Loucy (cell line): ENCODE results near the gene MGLL.

Source experiments
- H2AFZ ChIP-seq: fragments of 200-600 bp; sonication (generic); 2 replicates; pipeline ENCODE4 v1.6.0; 2016; ENCODE audit warnings: antibody characterized with exemption, mild to moderate bottlenecking, low read length, moderate library complexity
- H3F3A ChIP-seq: fragments of 200-600 bp; 2 replicates; pipeline ENCODE4 v1.6.0; 2016; ENCODE audit warnings: antibody characterized with exemption, low read depth, mild to moderate bottlenecking
- H3K27me3 ChIP-seq: fragments of 200-600 bp; sonication (generic); 2 replicates; pipeline ENCODE4 v1.6.1; 2014; ENCODE audit warnings: low read length, mild to moderate bottlenecking; ENCODE audit not compliant: insufficient read depth, poor library complexity, severe bottlenecking
- H3K36me3 ChIP-seq: fragments of 200-600 bp; sonication (generic); 2 replicates; pipeline ENCODE4 v1.6.1; 2016; ENCODE audit warnings: low read length; ENCODE audit not compliant: insufficient read depth
- H3K4me1 ChIP-seq: fragments of 200-600 bp; sonication (generic); 2 replicates; pipeline ENCODE4 v1.5.1; 2014; ENCODE audit warnings: low read length, mild to moderate bottlenecking; ENCODE audit not compliant: insufficient read depth, poor library complexity, severe bottlenecking
- H3K4me2 ChIP-seq: fragments of 200-600 bp; sonication (generic); 2 replicates; pipeline ENCODE4 v1.6.0; 2014; ENCODE audit warnings: antibody characterized with exemption, low read length, low read depth, mild to moderate bottlenecking; ENCODE audit not compliant: poor library complexity, severe bottlenecking
- H3K4me3 ChIP-seq: fragments of 200-600 bp; sonication (generic); 2 replicates; pipeline ENCODE4 v1.5.1; 2014; ENCODE audit warnings: low read length, mild to moderate bottlenecking, mixed read lengths; ENCODE audit not compliant: poor library complexity, severe bottlenecking
- H3K79me2 ChIP-seq: fragments of 200-600 bp; sonication (generic); 2 replicates; pipeline ENCODE4 v1.6.1; 2014; ENCODE audit warnings: low read length; ENCODE audit not compliant: insufficient read depth
- H3K9ac ChIP-seq: fragments of 200-600 bp; sonication (generic); 2 replicates; pipeline ENCODE4 v1.6.0; 2014; ENCODE audit warnings: mild to moderate bottlenecking, low read depth, low read length, moderate library complexity; ENCODE audit not compliant: poor library complexity, severe bottlenecking
- H3K9me2 ChIP-seq: fragments of 200-600 bp; sonication (generic); replicated peaks from 2 replicates; pipeline ENCODE4 v1.6.1; 2016; ENCODE audit warnings: low read depth, low read length, mixed read lengths
- H3K9me3 ChIP-seq: fragments of 200-600 bp; sonication (generic); 2 replicates; pipeline ENCODE4 v1.6.1; 2014; ENCODE audit warnings: mild to moderate bottlenecking, antibody characterized with exemption, low read length, low read depth; ENCODE audit not compliant: insufficient read depth
- H4K20me1 ChIP-seq: fragments of 200-600 bp; sonication (generic); 2 replicates; pipeline ENCODE4 v1.6.0; 2014; ENCODE audit warnings: antibody characterized with exemption, low read length, mild to moderate bottlenecking; ENCODE audit not compliant: insufficient read depth, poor library complexity, severe bottlenecking
- CTCF ChIP-seq: fragments of 200-600 bp; sonication (generic); conservative IDR thresholded peaks from 2 replicates; pipeline ENCODE4 v1.5.1; 2014; ENCODE audit warnings: mild to moderate bottlenecking, antibody characterized with exemption, low read length
- EZH2phosphoT487 ChIP-seq: fragments of 200-600 bp; IDR thresholded peaks from 2 replicates; pipeline ENCODE4 v1.6.1; 2018; ENCODE audit warnings: antibody characterized with exemption, mild to moderate bottlenecking, moderate library complexity, borderline replicate concordance

Gene MGLL

GRCh38 chr3:127848131-127849129 is 26.1 kb upstream of the MGLL start:
- no peak overlapping the region for H3K4me3 ChIP-seq
- no peaks in the 10 kb centered on the region for H3K27me3 ChIP-seq
- H3F3A ChIP-seq: no peaks in the 10 kb centered on the region
- no peaks in the 10 kb centered on the region for H3K9me3 ChIP-seq
- H3K9me2 ChIP-seq: no peaks in the 10 kb centered on the region
- H3K79me2 ChIP-seq: no peaks in the 10 kb centered on the region
- H4K20me1 ChIP-seq: no peaks in the 10 kb centered on the region
- no peaks in the 10 kb centered on the region for H3K4me1 ChIP-seq
- no peaks in the 10 kb centered on the region for H3K36me3 ChIP-seq
- H2AFZ ChIP-seq: no peak overlapping the region
- H3K4me2 ChIP-seq: no peak overlapping the region
- no peak for TF ChIP-seq EZH2phosphoT487
- TF ChIP-seq CTCF: no peak
- no peak overlapping the region for H3K9ac ChIP-seq

GRCh38 chr3:127847236-127847720 is 25.0 kb upstream of the MGLL start:
- TF ChIP-seq EZH2phosphoT487 (no peak), CTCF (no peak)
- Histone ChIP-seq H2AFZ (no peak overlapping the region), H3K9me3 (no peaks in the 10 kb centered on the region), H3K4me1 (no peaks in the 10 kb centered on the region), H3K79me2 (no peaks in the 10 kb centered on the region), H3K9ac (no peak overlapping the region), H4K20me1 (no peaks in the 10 kb centered on the region), H3K36me3 (no peaks in the 10 kb centered on the region), H3K4me3 (no peak overlapping the region), H3K4me2 (no peak overlapping the region), H3K27me3 (no peaks in the 10 kb centered on the region), H3K9me2 (no peaks in the 10 kb centered on the region), H3F3A (no peaks in the 10 kb centered on the region)

- TF ChIP-seq EZH2phosphoT487 (no peak), CTCF (no peak)
- Histone ChIP-seq H3K9ac (no peak overlapping the region), H3K4me3 (no peak overlapping the region)
Observed at GRCh38 chr3:127846576-127846975, 24.3 kb upstream of the MGLL start.

More at GRCh38 chr3:127846576-127846975, 24.3 kb upstream of the MGLL start:
- Histone ChIP-seq H3K9me2 (no peaks in the 10 kb centered on the region), H4K20me1 (no peaks in the 10 kb centered on the region), H2AFZ (no peak overlapping the region), H3K27me3 (no peaks in the 10 kb centered on the region), H3F3A (no peaks in the 10 kb centered on the region), H3K36me3 (no peaks in the 10 kb centered on the region), H3K4me2 (no peak overlapping the region), H3K79me2 (no peaks in the 10 kb centered on the region), H3K4me1 (no peaks in the 10 kb centered on the region), H3K9me3 (no peaks in the 10 kb centered on the region)
